ENCODE results near the gene MACROD2.

Gene MACROD2

DNA sequence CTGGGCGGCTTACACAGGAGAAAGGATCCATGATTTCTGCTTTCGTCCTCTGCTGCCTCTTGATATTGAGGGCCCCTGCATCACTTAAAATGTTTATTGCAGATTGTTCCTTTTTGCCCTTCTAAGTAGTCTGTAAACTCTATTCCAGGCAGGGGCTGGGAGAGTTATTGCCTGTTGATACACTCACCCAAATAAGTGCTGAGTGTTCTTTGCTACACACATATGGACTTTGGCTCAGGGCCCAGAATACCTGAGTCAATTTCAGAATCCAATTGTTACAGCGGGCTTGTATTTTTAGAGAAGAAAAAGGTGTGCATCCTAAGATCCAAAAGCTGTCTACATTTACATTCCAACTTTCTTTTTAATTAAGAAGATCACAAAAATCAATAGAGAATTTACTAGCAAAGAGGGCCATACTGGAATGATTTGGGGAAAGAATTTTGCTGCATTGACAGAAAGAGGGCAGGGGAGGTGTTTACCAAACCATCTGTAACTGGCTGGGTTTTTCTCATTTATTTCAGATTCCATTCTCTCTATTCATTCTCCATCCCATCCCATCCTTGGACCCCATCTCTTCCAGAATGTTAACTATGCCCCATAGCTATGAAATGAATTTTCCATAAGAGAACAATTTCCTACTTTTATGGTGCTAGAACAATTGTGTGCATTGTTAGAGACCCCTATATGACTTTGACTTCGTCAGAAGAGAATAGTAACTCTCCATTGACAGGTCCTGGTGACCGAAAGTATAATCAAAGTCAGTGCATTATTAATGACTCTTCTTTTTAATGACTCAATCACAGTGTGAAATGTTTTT is 1302.0 kb downstream of the MACROD2 start:
- DNase-seq (ENCODE audit: extremely low read depth, low read depth), result no peak
- TF ChIP-seq, protein P1, sequence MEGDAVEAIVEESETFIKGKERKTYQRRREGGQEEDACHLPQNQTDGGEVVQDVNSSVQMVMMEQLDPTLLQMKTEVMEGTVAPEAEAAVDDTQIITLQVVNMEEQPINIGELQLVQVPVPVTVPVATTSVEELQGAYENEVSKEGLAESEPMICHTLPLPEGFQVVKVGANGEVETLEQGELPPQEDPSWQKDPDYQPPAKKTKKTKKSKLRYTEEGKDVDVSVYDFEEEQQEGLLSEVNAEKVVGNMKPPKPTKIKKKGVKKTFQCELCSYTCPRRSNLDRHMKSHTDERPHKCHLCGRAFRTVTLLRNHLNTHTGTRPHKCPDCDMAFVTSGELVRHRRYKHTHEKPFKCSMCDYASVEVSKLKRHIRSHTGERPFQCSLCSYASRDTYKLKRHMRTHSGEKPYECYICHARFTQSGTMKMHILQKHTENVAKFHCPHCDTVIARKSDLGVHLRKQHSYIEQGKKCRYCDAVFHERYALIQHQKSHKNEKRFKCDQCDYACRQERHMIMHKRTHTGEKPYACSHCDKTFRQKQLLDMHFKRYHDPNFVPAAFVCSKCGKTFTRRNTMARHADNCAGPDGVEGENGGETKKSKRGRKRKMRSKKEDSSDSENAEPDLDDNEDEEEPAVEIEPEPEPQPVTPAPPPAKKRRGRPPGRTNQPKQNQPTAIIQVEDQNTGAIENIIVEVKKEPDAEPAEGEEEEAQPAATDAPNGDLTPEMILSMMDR (IDR thresholded peaks at IDR 0.05; ENCODE audit: low read depth, low read length, missing control alignments), result no peak
- H3K4me3 ChIP-seq (replicated peaks; ENCODE audit: low read depth, low read length), result no peak overlapping the region

DNA sequence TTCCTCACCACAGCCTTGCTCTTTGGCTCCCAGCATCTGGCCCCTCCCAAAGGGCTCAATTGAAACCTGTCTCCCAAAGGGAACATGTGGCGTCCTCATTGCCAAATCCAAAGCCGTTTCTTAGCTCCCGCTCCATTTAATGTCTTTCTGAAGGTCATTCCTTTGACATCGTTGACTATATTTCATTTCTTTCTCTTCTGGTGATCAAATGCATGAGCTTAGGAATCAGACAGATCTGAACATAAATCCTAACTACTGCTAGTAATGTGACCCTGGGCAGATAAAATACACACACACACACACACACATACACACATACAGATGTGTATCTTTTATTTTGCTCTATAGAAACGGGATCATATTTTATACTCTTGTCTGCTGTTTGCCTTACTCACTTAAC is 1306.8 kb downstream of the MACROD2 start:
- TF ChIP-seq, protein P1 (IDR thresholded peaks at IDR 0.05; ENCODE audit: low read depth, low read length, missing control alignments), result no peak
- no peak overlapping the region for H3K4me3 ChIP-seq (replicated peaks; ENCODE audit: low read depth, low read length)
- DNase-seq (ENCODE audit: extremely low read depth, low read depth), result peak; percentile 11

DNA sequence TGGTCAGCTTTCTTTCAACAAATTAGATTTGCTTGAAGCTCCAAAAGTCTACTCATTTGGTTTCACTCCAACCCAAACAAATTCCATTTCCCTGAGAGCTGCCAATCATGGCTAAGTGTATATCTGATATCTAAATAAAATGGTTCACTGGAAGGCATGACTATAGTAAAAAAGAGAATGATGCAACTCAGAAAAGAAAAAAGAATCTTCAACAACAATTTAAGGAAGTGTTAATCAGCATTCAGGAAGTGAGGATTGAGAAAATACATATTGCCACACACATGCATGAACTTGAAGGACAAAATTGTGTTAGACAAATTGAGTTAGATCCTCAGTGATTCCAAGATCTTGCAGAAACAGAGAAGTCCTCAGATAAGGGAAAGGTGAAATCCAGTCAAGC is 1315.0 kb downstream of the MACROD2 start:
- TF ChIP-seq, protein P1 (IDR thresholded peaks at IDR 0.05; ENCODE audit: low read depth, low read length, missing control alignments), result no peak
- DNase-seq (ENCODE audit: extremely low read depth, low read depth), result no peak
- H3K4me3 ChIP-seq (replicated peaks; ENCODE audit: low read depth, low read length), result no peak overlapping the region

DNA sequence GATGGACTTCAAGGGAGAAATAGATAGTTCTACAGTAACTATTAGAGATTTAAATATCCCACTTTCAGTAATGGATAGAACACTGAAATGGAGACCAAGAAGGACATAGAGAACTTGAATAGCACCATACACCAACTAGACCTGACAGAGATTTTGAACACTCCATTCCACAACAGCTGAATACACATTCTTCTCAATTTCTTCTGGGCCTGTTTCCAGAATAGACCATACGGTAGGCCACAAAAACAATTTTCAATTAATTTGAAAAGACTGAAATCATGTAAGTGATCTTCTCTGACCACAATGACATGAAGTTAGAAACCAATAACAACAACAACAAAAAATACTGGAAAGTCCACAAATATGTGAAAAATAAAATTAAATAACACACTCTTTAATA is 1321.2 kb downstream of the MACROD2 start:
- no peak for DNase-seq (ENCODE audit: extremely low read depth, low read depth)
- H3K4me3 ChIP-seq (replicated peaks; ENCODE audit: low read depth, low read length), result no peak overlapping the region
- TF ChIP-seq, protein P1 (IDR thresholded peaks at IDR 0.05; ENCODE audit: low read depth, low read length, missing control alignments), result no peak

DNA sequence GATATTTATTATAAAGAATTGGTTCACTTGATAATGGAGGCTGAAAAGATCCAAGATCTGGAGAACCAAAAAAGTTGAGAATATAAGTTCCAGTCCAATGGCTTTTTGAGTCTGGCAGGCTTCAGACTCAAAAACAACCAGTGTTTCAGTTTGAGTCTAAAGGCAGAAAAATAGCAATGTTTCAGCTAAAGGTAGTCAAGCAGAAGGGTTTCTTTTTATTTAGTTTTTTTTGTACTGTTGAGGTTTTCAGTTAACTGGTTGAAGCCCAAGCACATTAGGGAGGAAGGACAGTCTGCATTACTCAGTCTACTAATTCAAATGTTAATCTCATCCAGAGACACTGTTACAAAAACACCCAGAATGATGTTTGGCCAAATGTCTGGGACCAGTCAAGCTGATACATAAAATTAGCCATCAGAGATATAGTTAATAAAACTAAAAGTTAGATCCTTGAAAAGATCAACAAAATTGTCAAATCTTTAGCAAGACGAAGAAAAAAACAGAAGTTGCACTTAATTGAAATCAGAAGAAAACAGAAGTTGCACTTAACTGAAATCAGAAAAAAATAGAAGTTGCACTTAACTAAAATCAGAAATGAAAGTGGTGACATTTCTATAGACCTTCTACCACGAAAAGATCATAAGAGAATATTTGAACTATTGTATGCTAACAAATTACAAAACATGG is 1322.4 kb downstream of the MACROD2 start:
- H3K4me3 ChIP-seq (replicated peaks; ENCODE audit: low read depth, low read length), result no peak overlapping the region
- TF ChIP-seq, protein P1 (IDR thresholded peaks at IDR 0.05; ENCODE audit: low read depth, low read length, missing control alignments), result no peak
- no peak for DNase-seq (ENCODE audit: extremely low read depth, low read depth)

DNA sequence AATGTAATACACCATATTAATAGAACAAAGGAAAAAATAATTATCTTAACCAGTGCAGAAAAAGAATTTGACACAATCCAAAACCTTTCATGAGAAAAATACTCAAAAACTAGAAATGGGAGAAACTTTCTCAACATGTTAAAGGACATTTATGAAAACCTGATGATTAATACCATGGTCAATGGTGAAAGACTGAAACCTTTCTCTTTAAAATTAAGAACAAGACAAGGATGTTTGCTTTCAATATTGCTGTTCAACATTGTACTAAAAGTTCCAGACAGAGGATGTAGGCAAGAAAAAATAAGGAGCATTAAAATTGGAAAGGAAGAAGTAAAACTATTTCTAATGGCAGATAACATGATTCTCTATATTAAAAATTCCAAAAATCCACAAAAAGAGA is 1323.4 kb downstream of the MACROD2 start:
- no peak for DNase-seq (ENCODE audit: extremely low read depth, low read depth)
- H3K4me3 ChIP-seq (replicated peaks; ENCODE audit: low read depth, low read length), result no peak overlapping the region
- TF ChIP-seq, protein P1 (IDR thresholded peaks at IDR 0.05; ENCODE audit: low read depth, low read length, missing control alignments), result no peak

Measured in HFF-Myc (cell line).